Measurements from ENCODE around the gene TTC38.

TTC38 gene

GRCh38 chr22:46338636-46339035, 70.8 kb downstream of the TTC38 start:
- no peaks in the 10 kb centered on the region for H3K27me3 Mint-ChIP-seq
- H3K27ac Mint-ChIP-seq = no peak overlapping the region
- peaks cover 52% of the 10 kb centered on the region for H3K36me3 Mint-ChIP-seq
- H3K4me1 Mint-ChIP-seq = peaks cover 44% of the 10 kb centered on the region
- H3K9me3 Mint-ChIP-seq = no peaks in the 10 kb centered on the region
- no peak for ATAC-seq
- H3K4me3 Mint-ChIP-seq = no peak overlapping the region

- ATAC-seq = no peak
- peaks cover 37% of the 10 kb centered on the region for H3K4me1 Mint-ChIP-seq
- no peak overlapping the region for H3K4me3 Mint-ChIP-seq
- H3K27ac Mint-ChIP-seq = no peak overlapping the region
- H3K27me3 Mint-ChIP-seq = no peaks in the 10 kb centered on the region
- H3K9me3 Mint-ChIP-seq = no peaks in the 10 kb centered on the region
- H3K36me3 Mint-ChIP-seq = peaks cover 65% of the 10 kb centered on the region
Measured at GRCh38 chr22:46339956-46340355, 72.1 kb downstream of the TTC38 start.

GRCh38 chr22:46340676-46341075, 72.9 kb downstream of the TTC38 start:
- peaks cover 69% of the 10 kb centered on the region for H3K36me3 Mint-ChIP-seq
- ATAC-seq = no peak
- H3K27me3 Mint-ChIP-seq = no peaks in the 10 kb centered on the region
- H3K9me3 Mint-ChIP-seq = no peaks in the 10 kb centered on the region
- H3K4me3 Mint-ChIP-seq = no peak overlapping the region
- peaks cover 32% of the 10 kb centered on the region for H3K4me1 Mint-ChIP-seq
- H3K27ac Mint-ChIP-seq = no peak overlapping the region

Measured in stimulated activated memory B cell treated with anti-CD40 and anti-IgM and Interleukin-4, amounts not matched to agents 10 μg/mL and 1 μg/mL and 100 μg/mL, for 72 hours (primary cell).